HepG2 (cell line): ENCODE results near the gene UEVLD. TPM values are rescaled to one million over a fixed set of nuclear protein-coding genes. Genes with fewer than 3 reads are reported as not detected.

Experiments
- ATAC-seq: fragments of 200-7000 bp; cut with Tn5 transposase; 3 replicates; pipeline ENCODE4 v1.9.1; 2020; ENCODE audit warnings: mild to moderate bottlenecking, moderate library complexity
- Bru-seq: library from RNA; stranded (reverse); fragments of 400-500 nt; gene quantifications from one replicate; lab custom pipeline; 2021; lab: Mats Ljungman, UMichigan
- BruChase-seq, 2 experiments: library from RNA; stranded (reverse); fragments of 400-500 nt; gene quantifications; one replicate each; lab custom pipeline; 2021; lab: Mats Ljungman, UMichigan
- BruUV-seq: library from RNA; stranded (reverse); fragments of 400-500 nt; replicated peaks from 2 replicates; lab custom pipeline; 2021; lab: Mats Ljungman, UMichigan
- CTCF ChIA-PET: fragments of 300-600 bp; formaldehyde crosslinking; extraction: SDS; loops from one replicate; lab custom pipeline; 2021; ENCODE audit warnings: low total read pairs, inconsistent platforms, low intra/inter-chr PET ratio; lab: Yijun Ruan, JAX
- POLR2A ChIA-PET: fragments of 350-600 bp; sonication (Branson Sonifier 250); formaldehyde crosslinking; loops from one replicate; lab custom pipeline; 2020; ENCODE audit warnings: antibody characterized with exemption, inconsistent platforms; lab: Yijun Ruan, JAX
- DNase-seq: peaks from one replicate; pipeline ENCODE4 v3.0.0-alpha.2; 2015; ENCODE audit warnings: low spot score
- FAIRE-seq: peaks from 3 replicates; lab custom pipeline; 2011; peaks lifted over from hg19 to GRCh38; lab: Jason Lieb, UNC
- H2AFZ ChIP-seq: one replicate; pipeline ENCODE4 v1.6.1; 2011; ENCODE audit warnings: low read length, inconsistent platforms
- H3K27ac ChIP-seq: fragments of 300-600 bp; 3 replicates; pipeline ENCODE4 v1.8.0; 2011; ENCODE audit warnings: mixed run types, mild to moderate bottlenecking, mixed read lengths, low read length, inconsistent platforms; ENCODE audit not compliant: insufficient read depth; ENCODE audit errors: extremely low read length
- H3K27me3 ChIP-seq, 2 experiments: fragments of 200-600 bp in 1 of 2; 2 replicates in 1 of 2; 3 replicates in 1 of 2; pipeline versions ENCODE4 v1.6.0 to v1.8.0; 2011; ENCODE audit warnings: low read length in 2 of 2, mild to moderate bottlenecking in 2 of 2, moderate library complexity in 2 of 2, inconsistent platforms in 1 of 2; ENCODE audit not compliant: insufficient read depth in 2 of 2, control insufficient read depth in 1 of 2
- H3K36me3 ChIP-seq, 2 experiments: fragments of 200-600 bp in 1 of 2; replicated peaks in 1 of 2; 2 replicates in 1 of 2; 3 replicates in 1 of 2; pipeline versions ENCODE4 v1.5.1 to v1.8.0; 2011; ENCODE audit warnings: low read length in 2 of 2, inconsistent platforms in 1 of 2; ENCODE audit not compliant: insufficient read depth in 2 of 2, control insufficient read depth in 1 of 2
- H3K4me1 ChIP-seq: 2 replicates; pipeline ENCODE4 v1.5.1; 2012; ENCODE audit warnings: low read length, inconsistent platforms; ENCODE audit not compliant: insufficient read depth
- H3K4me2 ChIP-seq: 2 replicates; pipeline ENCODE4 v1.6.0; 2011; ENCODE audit warnings: low read depth, low read length, inconsistent platforms
- H3K4me3 ChIP-seq, 3 experiments: fragments of 200-600 bp in 1 of 3; sonication (generic), shearing (Covaris generic) in 1 of 3; replicated peaks in 1 of 3; 2 replicates each; pipeline ENCODE4 v1.5.1; 2011 to 2016; ENCODE audit warnings: low read length in 3 of 3, inconsistent platforms in 2 of 3, low read depth in 2 of 3, mild to moderate bottlenecking in 2 of 3, control low read depth in 1 of 3, mixed read lengths in 1 of 3; ENCODE audit not compliant: insufficient read depth in 1 of 3
- H3K79me2 ChIP-seq: one replicate; pipeline ENCODE4 v1.6.1; 2011; ENCODE audit warnings: low read length, inconsistent platforms; ENCODE audit not compliant: insufficient read depth
- H3K9ac ChIP-seq: 2 replicates; pipeline ENCODE4 v1.6.0; 2011; ENCODE audit warnings: mild to moderate bottlenecking, low read depth, low read length, inconsistent platforms; ENCODE audit not compliant: insufficient read depth
- H3K9me3 ChIP-seq: 2 replicates; pipeline ENCODE4 v1.5.1; 2012; ENCODE audit warnings: mild to moderate bottlenecking, low read length
- H4K20me1 ChIP-seq: 2 replicates; pipeline ENCODE4 v1.6.0; 2011; ENCODE audit warnings: inconsistent platforms, mild to moderate bottlenecking, low read length, moderate library complexity; ENCODE audit not compliant: insufficient read depth
- MTF1 ChIP-seq: sonication (generic); formaldehyde crosslinking; IDR thresholded peaks from 2 replicates; pipeline ENCODE4 v1.5.0; 2020; ENCODE audit warnings: missing genetic modification reagents
- PTBP1 ChIP-seq: fragments of 200-400 bp; formaldehyde crosslinking; IDR thresholded peaks from 2 replicates; pipeline ENCODE4 v1.6.1; 2018; ENCODE audit warnings: low read length, low read depth; ENCODE audit not compliant: poor library complexity, severe bottlenecking
- SALL1 ChIP-seq: sonication (generic); formaldehyde crosslinking; IDR thresholded peaks from 2 replicates; pipeline ENCODE4 v1.8.0; 2022; ENCODE audit warnings: mild to moderate bottlenecking, missing genetic modification reagents
- ZBTB1 ChIP-seq: sonication (generic); formaldehyde crosslinking; IDR thresholded peaks from 2 replicates; pipeline ENCODE4 v1.4.0; 2020; ENCODE audit warnings: missing genetic modification reagents, borderline replicate concordance
- ZNF256 ChIP-seq: sonication (generic); formaldehyde crosslinking; conservative IDR thresholded peaks from 2 replicates; pipeline ENCODE4 v1.4.0; 2020; ENCODE audit warnings: missing genetic modification reagents
- WGBS: methylation state at CpG from one replicate; pipeline ENCODE4 v1.1.6; 2017; ENCODE audit warnings: low lambda C conversion rate; 5-methylcytosine and 5-hydroxymethylcytosine counted together
- in situ Hi-C: cut with HindIII; loops from 2 replicates; pipeline ENCODE4 v1.10.0; 2017; ENCODE audit warnings: low pct_unique_long_range_greater_than_20kb; ENCODE audit not compliant: extremely low pct_ligation_motif_present
- intact Hi-C: fragments of 100-400 bp; cut with micrococcal nuclease; formaldehyde crosslinking; loops from one replicate; pipeline ENCODE4 v1.10.0; 2022; ENCODE audit not compliant: unreplicated experiment
- long read RNA-seq, 2 experiments: library from RNA in 1 of 2; library from polyadenylated mRNA in 1 of 2; stranded (forward) in 1 of 2; unstranded in 1 of 2; transcript quantifications; one replicate each; pipeline ENCODE4 v2.0.0, GENCODE V29; 2019 to 2022
- polyA minus RNA-seq, 3 experiments: library from RNA; depleted of rRNA, polyadenylated mRNA; stranded (reverse); fragments of >200 nt; gene quantifications; 2 replicates each; pipeline ENCODE4 v1.2.3, GENCODE V29; 2011; ENCODE audit warnings: low replicate concordance in 1 of 3
- polyA plus RNA-seq, 8 experiments: library from polyadenylated mRNA; depleted of rRNA in 3 of 8; stranded (reverse) in 7 of 8; unstranded in 1 of 8; fragments of >200 nt; fragmentation: Illumina TruSeq in 4 of 8; extraction: Trizol in 4 of 8; gene quantifications; 2 replicates each; pipeline versions ENCODE4 v1.2.1 to v1.2.3, GENCODE V29; 2011 to 2016; ENCODE audit warnings: low read depth in 4 of 8, missing spikeins in 1 of 8, mixed read lengths in 1 of 8; ENCODE audit not compliant: insufficient read depth in 1 of 8
- total RNA-seq, 5 experiments: library from RNA; depleted of rRNA; stranded (reverse); fragments of >200 nt; fragmentation: Illumina TruSeq; extraction: Trizol; gene quantifications; 2 replicates each; pipeline ENCODE4 v1.2.3, GENCODE V29; 2016; ENCODE audit warnings: low read depth in 1 of 5
- TF ChIP-seq, protein P1 (sequence below): sonication (generic); formaldehyde crosslinking; IDR thresholded peaks from 2 replicates; pipeline ENCODE4 v1.8.0; 2022; ENCODE audit warnings: missing genetic modification reagents, mild to moderate bottlenecking, moderate library complexity, borderline replicate concordance
- TF ChIP-seq, protein P2 (sequence below): sonication (generic); formaldehyde crosslinking; IDR thresholded peaks from 2 replicates; pipeline ENCODE4 v1.4.0; 2020; ENCODE audit warnings: missing genetic modification reagents, borderline replicate concordance

The UEVLD gene
- 13.7 and 21.1 TPM in 2 replicates for total RNA-seq (2016; rRNA removed; fragmentation: Illumina TruSeq; extraction: Trizol)
- 4.0 and 5.2 TPM in 2 replicates for total RNA-seq (2016; cell fraction: cytosol; rRNA removed; fragmentation: Illumina TruSeq; extraction: Trizol; ENCODE audit: low read depth)
- total RNA-seq (2016; cell fraction: insoluble cytoplasmic fraction; rRNA removed; fragmentation: Illumina TruSeq; extraction: Trizol) = 10.6 and 18.2 TPM in 2 replicates
- total RNA-seq (2016; cell fraction: membrane; rRNA removed; fragmentation: Illumina TruSeq; extraction: Trizol) = 4.6 and 4.8 TPM in 2 replicates
- total RNA-seq (2016; cell fraction: nucleus; rRNA removed; fragmentation: Illumina TruSeq; extraction: Trizol) = 7.3 and 11.3 TPM in 2 replicates
- polyA plus RNA-seq (2011; rRNA removed) = 5.4 and 5.7 TPM in 2 replicates
- 2.8 and 6.2 TPM in 2 replicates for polyA plus RNA-seq (2011; cell fraction: cytosol; rRNA removed)
- polyA plus RNA-seq (2011; cell fraction: nucleus; rRNA removed) = 1.9 and 2.2 TPM in 2 replicates
- polyA plus RNA-seq (2012) = 6.7 and 6.9 TPM in 2 replicates
- 0.79 and 0.94 TPM in 2 replicates for polyA plus RNA-seq (2016; cell fraction: cytosol; fragmentation: Illumina TruSeq; extraction: Trizol; ENCODE audit: low read depth)
- 11.7 and 12.9 TPM in 2 replicates for polyA plus RNA-seq (2016; cell fraction: insoluble cytoplasmic fraction; fragmentation: Illumina TruSeq; extraction: Trizol; ENCODE audit: low read depth)
- 1.8 and 2.0 TPM in 2 replicates for polyA plus RNA-seq (2016; cell fraction: membrane; fragmentation: Illumina TruSeq; extraction: Trizol; ENCODE audit: low read depth)
- polyA plus RNA-seq (2016; cell fraction: nucleus; fragmentation: Illumina TruSeq; extraction: Trizol; ENCODE audit: insufficient read depth, low read depth) = 5.8 and 7.6 TPM in 2 replicates
- polyA minus RNA-seq (2011; rRNA and poly(A)+ RNA removed; ENCODE audit: low replicate concordance) = 5.8 and 13.5 TPM in 2 replicates
- polyA minus RNA-seq (2011; cell fraction: cytosol; rRNA and poly(A)+ RNA removed) = 3.6 and 3.9 TPM in 2 replicates
- 9.1 and 11.7 TPM in 2 replicates for polyA minus RNA-seq (2011; cell fraction: nucleus; rRNA and poly(A)+ RNA removed)
- percentile 60 among the genes with signal in this experiment for Bru-seq, nascent RNA
- percentile 61 among the genes with signal in this experiment for BruChase-seq, experiment 1, labeled RNA remaining after a 6-hour chase
- percentile 57 among the genes with signal in this experiment for BruChase-seq, experiment 2, labeled RNA remaining after a 2-hour chase
- long read RNA-seq, experiment 1, full-length matches to known transcripts = 3 of 7 reads
- long read RNA-seq, experiment 1, partial matches to known transcripts = 1 of 7 reads
- long read RNA-seq, experiment 1, other reads (novel, unspliced or antisense) = 3 of 7 reads
- long read RNA-seq, experiment 2, full-length matches to known transcripts = 5 of 17 reads
- long read RNA-seq, experiment 2, partial matches to known transcripts = 0 of 17 reads
- long read RNA-seq, experiment 2, other reads (novel, unspliced or antisense) = 12 of 17 reads

DNA sequence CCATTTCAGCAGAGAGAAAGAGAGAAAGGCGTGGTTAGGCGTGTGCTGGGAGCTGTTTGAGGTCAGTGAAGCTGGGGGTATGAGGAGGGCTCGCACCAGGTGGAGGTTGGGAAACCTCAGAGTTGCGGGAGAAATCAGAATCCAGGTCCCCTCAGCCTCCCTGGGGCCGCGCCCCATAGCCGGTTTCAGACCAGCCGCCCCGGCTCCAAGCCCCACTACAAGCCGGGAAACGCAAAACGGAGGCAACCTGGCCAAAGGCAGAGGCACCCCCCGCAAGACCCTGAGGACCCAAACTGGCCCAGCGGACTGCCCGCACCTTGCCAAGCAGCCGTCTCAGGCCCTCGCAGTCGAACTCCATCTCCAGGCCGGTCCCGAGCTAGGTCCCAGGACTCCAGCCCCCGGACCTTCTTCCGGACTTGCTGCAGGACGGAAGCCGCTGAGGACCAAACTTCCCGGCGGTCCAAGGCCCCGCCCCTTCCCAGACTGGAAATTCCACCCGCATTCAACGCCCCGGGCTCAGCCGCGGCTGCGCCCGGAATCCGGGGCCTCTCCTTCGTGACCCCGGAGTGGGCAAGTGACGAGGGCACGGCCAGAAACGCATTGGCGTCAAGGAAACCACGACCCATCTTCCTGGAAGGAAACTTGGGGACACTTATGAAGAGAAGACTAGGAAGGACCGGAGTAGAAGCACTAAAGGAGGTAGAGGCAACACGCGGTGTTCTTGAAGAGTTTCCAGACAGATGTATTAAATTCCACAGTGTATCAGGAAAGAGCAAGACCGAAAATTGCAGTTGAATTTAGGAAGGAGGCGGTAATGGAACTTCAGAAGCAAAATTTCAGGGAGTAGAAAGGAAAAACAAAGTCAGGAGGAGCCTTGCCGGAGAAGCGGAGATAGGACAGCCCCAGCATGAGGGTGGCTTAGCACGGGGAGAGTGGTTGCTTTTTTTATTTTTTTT, at the start of gene UEVLD:
Gene UEVLD, minus strand, starts transcription at position 438 of the 956 bp plus-strand sequence. Its CDS starts 80 bp downstream, at position 358.
- DNase-seq (peak; percentile 81), ATAC-seq (peak; percentile 93), FAIRE-seq (peak; percentile 49)
- H3K79me2 ChIP-seq = peaks cover 32% of the 10 kb centered on the region
- peak within 1 kb of the TSS; percentile 82 to 89 (median 83) for H3K4me3 ChIP-seq
- ChIA-PET CTCF (no interaction called here), POLR2A (interaction anchor here (0.6 to 3.5 kb wide), 7 partner anchors 10 to 205 kb away, joined by 3 to 18 read pairs (median 3); partner anchors contain the start of genes LDHA and TSG101)
- in situ Hi-C loops (no loop called here), intact Hi-C loops (loop anchor here (1.0 to 2.0 kb wide), 4 partner anchors 9 to 62 kb away; partner anchors contain the start of genes SPTY2D1 and TSG101)
- no peaks in the 10 kb centered on the region for H3K27me3 ChIP-seq
- BruUV-seq = no TSS peak
- peak within 1 kb of the TSS; percentile 99 for H2AFZ ChIP-seq
- no peaks in the 10 kb centered on the region for H3K36me3 ChIP-seq
- peak within 1 kb of the TSS; percentile 70 for H3K27ac ChIP-seq
- H3K9ac ChIP-seq = peak within 1 kb of the TSS; percentile 88
- H4K20me1 ChIP-seq = no peaks in the 10 kb centered on the region
- peak within 1 kb of the TSS; percentile 83 for H3K4me2 ChIP-seq
- no peaks in the 10 kb centered on the region for H3K9me3 ChIP-seq
- WGBS = 2% methylated on average over 32 of the region's 50 CpGs
- peaks cover 48% of the 10 kb centered on the region for H3K4me1 ChIP-seq
- TF ChIP-seq PTBP1 = peak; percentile 30
- TF ChIP-seq, protein P1, sequence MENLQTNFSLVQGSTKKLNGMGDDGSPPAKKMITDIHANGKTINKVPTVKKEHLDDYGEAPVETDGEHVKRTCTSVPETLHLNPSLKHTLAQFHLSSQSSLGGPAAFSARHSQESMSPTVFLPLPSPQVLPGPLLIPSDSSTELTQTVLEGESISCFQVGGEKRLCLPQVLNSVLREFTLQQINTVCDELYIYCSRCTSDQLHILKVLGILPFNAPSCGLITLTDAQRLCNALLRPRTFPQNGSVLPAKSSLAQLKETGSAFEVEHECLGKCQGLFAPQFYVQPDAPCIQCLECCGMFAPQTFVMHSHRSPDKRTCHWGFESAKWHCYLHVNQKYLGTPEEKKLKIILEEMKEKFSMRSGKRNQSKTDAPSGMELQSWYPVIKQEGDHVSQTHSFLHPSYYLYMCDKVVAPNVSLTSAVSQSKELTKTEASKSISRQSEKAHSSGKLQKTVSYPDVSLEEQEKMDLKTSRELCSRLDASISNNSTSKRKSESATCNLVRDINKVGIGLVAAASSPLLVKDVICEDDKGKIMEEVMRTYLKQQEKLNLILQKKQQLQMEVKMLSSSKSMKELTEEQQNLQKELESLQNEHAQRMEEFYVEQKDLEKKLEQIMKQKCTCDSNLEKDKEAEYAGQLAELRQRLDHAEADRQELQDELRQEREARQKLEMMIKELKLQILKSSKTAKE (CRISPR knock-in tag) = no peak
- TF ChIP-seq SALL1 (CRISPR knock-in tag) = peak; percentile 87
- TF ChIP-seq, protein P2, sequence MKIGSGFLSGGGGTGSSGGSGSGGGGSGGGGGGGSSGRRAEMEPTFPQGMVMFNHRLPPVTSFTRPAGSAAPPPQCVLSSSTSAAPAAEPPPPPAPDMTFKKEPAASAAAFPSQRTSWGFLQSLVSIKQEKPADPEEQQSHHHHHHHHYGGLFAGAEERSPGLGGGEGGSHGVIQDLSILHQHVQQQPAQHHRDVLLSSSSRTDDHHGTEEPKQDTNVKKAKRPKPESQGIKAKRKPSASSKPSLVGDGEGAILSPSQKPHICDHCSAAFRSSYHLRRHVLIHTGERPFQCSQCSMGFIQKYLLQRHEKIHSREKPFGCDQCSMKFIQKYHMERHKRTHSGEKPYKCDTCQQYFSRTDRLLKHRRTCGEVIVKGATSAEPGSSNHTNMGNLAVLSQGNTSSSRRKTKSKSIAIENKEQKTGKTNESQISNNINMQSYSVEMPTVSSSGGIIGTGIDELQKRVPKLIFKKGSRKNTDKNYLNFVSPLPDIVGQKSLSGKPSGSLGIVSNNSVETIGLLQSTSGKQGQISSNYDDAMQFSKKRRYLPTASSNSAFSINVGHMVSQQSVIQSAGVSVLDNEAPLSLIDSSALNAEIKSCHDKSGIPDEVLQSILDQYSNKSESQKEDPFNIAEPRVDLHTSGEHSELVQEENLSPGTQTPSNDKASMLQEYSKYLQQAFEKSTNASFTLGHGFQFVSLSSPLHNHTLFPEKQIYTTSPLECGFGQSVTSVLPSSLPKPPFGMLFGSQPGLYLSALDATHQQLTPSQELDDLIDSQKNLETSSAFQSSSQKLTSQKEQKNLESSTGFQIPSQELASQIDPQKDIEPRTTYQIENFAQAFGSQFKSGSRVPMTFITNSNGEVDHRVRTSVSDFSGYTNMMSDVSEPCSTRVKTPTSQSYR (CRISPR knock-in tag) = 0 out of 2 replicates have a peak, but pooled peaks have one; percentile 9
- TF ChIP-seq ZNF256 (CRISPR knock-in tag) = peak; percentile 35; the same call in 1 of the 2 replicates
- TF ChIP-seq MTF1 (CRISPR knock-in tag) = no peak
- TF ChIP-seq ZBTB1 = no peak
